Trophoblast cell (in vitro differentiated cells and primary cell): ENCODE results near the gene VOPP1.

Source experiments
- DNase-seq, 2 donors: peaks; one replicate each; pipeline ENCODE4 v3.0.0-alpha.2; 2016
- H2AFZ ChIP-seq: 2 replicates; pipeline ENCODE4 v1.6.1; 2013; ENCODE audit warnings: low read length, moderate library complexity, mild to moderate bottlenecking; ENCODE audit not compliant: insufficient read depth, poor library complexity
- H2AK5ac ChIP-seq: 2 replicates; pipeline ENCODE4 v1.6.1; 2013; ENCODE audit warnings: mild to moderate bottlenecking, low read length
- H2BK120ac ChIP-seq: 2 replicates; pipeline ENCODE4 v1.6.1; 2013; ENCODE audit warnings: low read length, mild to moderate bottlenecking, moderate library complexity; ENCODE audit not compliant: insufficient read depth, poor library complexity
- H2BK12ac ChIP-seq: 2 replicates; pipeline ENCODE4 v1.6.1; 2013; ENCODE audit warnings: mild to moderate bottlenecking, low read length, moderate library complexity
- H2BK5ac ChIP-seq: 2 replicates; pipeline ENCODE4 v1.6.1; 2013; ENCODE audit warnings: low read length, low read depth, moderate library complexity, mild to moderate bottlenecking; ENCODE audit not compliant: poor library complexity
- H3K14ac ChIP-seq: 2 replicates; pipeline ENCODE4 v1.6.1; 2013; ENCODE audit warnings: mild to moderate bottlenecking, low read length
- H3K18ac ChIP-seq: 2 replicates; pipeline ENCODE4 v1.6.1; 2013; ENCODE audit warnings: mild to moderate bottlenecking, low read length
- H3K23ac ChIP-seq: 2 replicates; pipeline ENCODE4 v1.6.1; 2013; ENCODE audit warnings: low read length
- H3K27ac ChIP-seq: 2 replicates; pipeline ENCODE4 v1.5.1; 2013; ENCODE audit warnings: low read depth, mild to moderate bottlenecking, inconsistent platforms, low read length, moderate library complexity
- H3K27me3 ChIP-seq: 2 replicates; pipeline ENCODE4 v1.6.1; 2013; ENCODE audit warnings: inconsistent platforms, mild to moderate bottlenecking, low read length, moderate library complexity; ENCODE audit not compliant: insufficient read depth
- H3K36me3 ChIP-seq, 2 experiments: 1 replicate in 1 of 2; 2 replicates in 1 of 2; pipeline ENCODE4 v1.6.1; 2013; ENCODE audit warnings: low read length in 2 of 2, mild to moderate bottlenecking in 2 of 2, moderate library complexity in 1 of 2; ENCODE audit not compliant: insufficient read depth in 2 of 2, control insufficient read depth in 1 of 2
- H3K4ac ChIP-seq: 2 replicates; pipeline ENCODE4 v1.6.1; 2013; ENCODE audit warnings: low read depth, mild to moderate bottlenecking, low read length, moderate library complexity
- H3K4me1 ChIP-seq, 2 experiments: 1 replicate in 1 of 2; 2 replicates in 1 of 2; pipeline ENCODE4 v1.6.1; 2013; ENCODE audit warnings: low read length in 2 of 2, mild to moderate bottlenecking in 2 of 2, moderate library complexity in 1 of 2; ENCODE audit not compliant: insufficient read depth in 2 of 2, control insufficient read depth in 1 of 2
- H3K4me2 ChIP-seq: 2 replicates; pipeline ENCODE4 v1.6.1; 2013; ENCODE audit warnings: inconsistent platforms, mild to moderate bottlenecking, low read length, moderate library complexity
- H3K4me3 ChIP-seq: 2 replicates; pipeline ENCODE4 v1.5.1; 2013; ENCODE audit warnings: mild to moderate bottlenecking, low read depth, low read length, inconsistent platforms
- H3K79me1 ChIP-seq: one replicate; pipeline ENCODE4 v1.6.1; 2013; ENCODE audit warnings: low read length
- H3K79me2 ChIP-seq: 2 replicates; pipeline ENCODE4 v1.6.1; 2013; ENCODE audit warnings: low read length, mild to moderate bottlenecking; ENCODE audit not compliant: control insufficient read depth, insufficient read depth, poor library complexity
- H3K9ac ChIP-seq: 2 replicates; pipeline ENCODE4 v1.6.1; 2013; ENCODE audit warnings: mild to moderate bottlenecking, low read length
- H3K9me3 ChIP-seq: 2 replicates; pipeline ENCODE4 v1.6.1; 2013; ENCODE audit warnings: low read depth, mild to moderate bottlenecking, control low read depth, inconsistent platforms, low read length; ENCODE audit not compliant: insufficient read depth
- H4K12ac ChIP-seq: 2 replicates; pipeline ENCODE4 v1.6.1; 2013; ENCODE audit warnings: low read depth, mild to moderate bottlenecking, low read length, moderate library complexity
- H4K8ac ChIP-seq: 2 replicates; pipeline ENCODE4 v1.6.1; 2013; ENCODE audit warnings: low read depth, mild to moderate bottlenecking, low read length, moderate library complexity
- H4K91ac ChIP-seq: one replicate; pipeline ENCODE4 v1.6.1; 2013; ENCODE audit warnings: low read depth, mild to moderate bottlenecking, low read length, moderate library complexity
- WGBS: extraction: QIAGEN DNeasy Blood & Tissue Kit; methylation state at CpG from one replicate; pipeline ENCODE4 v1.1.7; 2013; ENCODE audit warnings: missing lambda C conversion rate; ENCODE audit not compliant: insufficient read length, insufficient coverage; ENCODE audit errors: extremely low coverage; 5-methylcytosine and 5-hydroxymethylcytosine counted together

The VOPP1 gene

GRCh38 chr7:55534262-55534915, 37.9 kb downstream of the VOPP1 start:
- Histone ChIP-seq H2BK5ac (no peak overlapping the region), H3K36me3 (no peaks in the 10 kb centered on the region), H3K79me2 (no peaks in the 10 kb centered on the region), H3K4ac (no peak overlapping the region), H3K4me2 (no peak overlapping the region), H2BK120ac (no peak overlapping the region), H3K79me1 (no peaks in the 10 kb centered on the region), H4K91ac (no peak overlapping the region), H3K23ac (no peak overlapping the region), H3K9ac (no peak overlapping the region), H3K9me3 (no peaks in the 10 kb centered on the region), H3K4me3 (no peak overlapping the region), H4K8ac (no peak overlapping the region), H3K18ac (no peak overlapping the region), H3K4me1 (peaks cover 3 to 6% of the 10 kb centered on the region in 2 experiments), H2AFZ (no peak overlapping the region), H2AK5ac (no peak overlapping the region), H3K14ac (no peak overlapping the region), H2BK12ac (no peak overlapping the region), H3K27ac (no peak overlapping the region), H3K27me3 (no peaks in the 10 kb centered on the region), H4K12ac (no peak overlapping the region)
- DNase-seq, result peak; percentile 88 to 89
- no CpG with 5 or more reads among the region's 8 CpGs for WGBS

- no peak overlapping the region for H4K8ac ChIP-seq
- H2BK5ac ChIP-seq, result no peak overlapping the region
- no peak for DNase-seq
- no peaks in the 10 kb centered on the region for H3K36me3 ChIP-seq
- H3K27me3 ChIP-seq, result no peaks in the 10 kb centered on the region
- WGBS, result no CpG with 5 or more reads among the region's 2 CpGs
- no peak overlapping the region for H3K9ac ChIP-seq
- H3K79me2 ChIP-seq, result no peaks in the 10 kb centered on the region
- H4K12ac ChIP-seq, result no peak overlapping the region
- H3K14ac ChIP-seq, result no peak overlapping the region
- no peak overlapping the region for H3K4me2 ChIP-seq
- no peak overlapping the region for H2BK120ac ChIP-seq
- H3K18ac ChIP-seq, result no peak overlapping the region
- peaks cover 3 to 6% of the 10 kb centered on the region in 2 experiments for H3K4me1 ChIP-seq
- H3K23ac ChIP-seq, result no peak overlapping the region
- no peak overlapping the region for H3K27ac ChIP-seq
- H4K91ac ChIP-seq, result no peak overlapping the region
- H3K4me3 ChIP-seq, result no peak overlapping the region
- H2AK5ac ChIP-seq, result no peak overlapping the region
- no peaks in the 10 kb centered on the region for H3K9me3 ChIP-seq
- no peak overlapping the region for H3K4ac ChIP-seq
- H2AFZ ChIP-seq, result no peak overlapping the region
- no peak overlapping the region for H2BK12ac ChIP-seq
- H3K79me1 ChIP-seq, result no peaks in the 10 kb centered on the region
Observed at GRCh38 chr7:55533729-55534080, 38.6 kb downstream of the VOPP1 start.

- H4K91ac ChIP-seq, result no peak overlapping the region
Observed at GRCh38 chr7:55533050-55533728, 39.1 kb downstream of the VOPP1 start.

GRCh38 chr7:55532150-55532917, 40.0 kb downstream of the VOPP1 start:
- Histone ChIP-seq H3K36me3 (no peaks in the 10 kb centered on the region), H2BK5ac (no peak overlapping the region), H3K27me3 (no peaks in the 10 kb centered on the region), H4K12ac (no peak overlapping the region), H2AFZ (no peak overlapping the region), H3K4me1 (peaks cover 3 to 6% of the 10 kb centered on the region in 2 experiments), H3K23ac (no peak overlapping the region), H3K4me3 (no peak overlapping the region), H2BK120ac (no peak overlapping the region), H3K9ac (no peak overlapping the region), H3K79me2 (no peaks in the 10 kb centered on the region), H2AK5ac (no peak overlapping the region), H3K18ac (no peak overlapping the region), H3K79me1 (no peaks in the 10 kb centered on the region), H2BK12ac (no peak overlapping the region), H3K14ac (no peak overlapping the region), H3K9me3 (no peaks in the 10 kb centered on the region), H3K4me2 (no peak overlapping the region), H3K4ac (no peak overlapping the region), H3K27ac (no peak overlapping the region), H4K8ac (no peak overlapping the region), H4K91ac (no peak overlapping the region)
- WGBS, result no CpG with 5 or more reads among the region's 8 CpGs
- DNase-seq, result no peak

More at GRCh38 chr7:55533050-55533728, 39.1 kb downstream of the VOPP1 start:
- Histone ChIP-seq H2BK5ac (no peak overlapping the region), H3K4me3 (no peak overlapping the region), H2AFZ (no peak overlapping the region), H3K36me3 (no peaks in the 10 kb centered on the region), H4K12ac (no peak overlapping the region), H3K9me3 (no peaks in the 10 kb centered on the region), H3K4ac (no peak overlapping the region), H3K79me2 (no peaks in the 10 kb centered on the region), H3K27me3 (no peaks in the 10 kb centered on the region), H2BK12ac (no peak overlapping the region), H3K14ac (no peak overlapping the region), H2BK120ac (no peak overlapping the region), H3K4me2 (no peak overlapping the region), H3K23ac (no peak overlapping the region), H2AK5ac (no peak overlapping the region), H3K4me1 (peaks cover 3 to 6% of the 10 kb centered on the region in 2 experiments), H3K27ac (no peak overlapping the region), H3K9ac (no peak overlapping the region), H3K18ac (no peak overlapping the region), H4K8ac (no peak overlapping the region), H3K79me1 (no peaks in the 10 kb centered on the region)
- peak; percentile 38 to 52 for DNase-seq
- no CpG with 5 or more reads among the region's 4 CpGs for WGBS
